IPS-NIHi7 (cell line): Measurements from ENCODE around the gene SLCO3A1.

Source experiments
- DNase-seq: peaks from one replicate; pipeline ENCODE4 v3.0.0; 2012; ENCODE audit warnings: mixed read lengths; ENCODE audit errors: extremely low spot score

SLCO3A1 gene

DNA sequence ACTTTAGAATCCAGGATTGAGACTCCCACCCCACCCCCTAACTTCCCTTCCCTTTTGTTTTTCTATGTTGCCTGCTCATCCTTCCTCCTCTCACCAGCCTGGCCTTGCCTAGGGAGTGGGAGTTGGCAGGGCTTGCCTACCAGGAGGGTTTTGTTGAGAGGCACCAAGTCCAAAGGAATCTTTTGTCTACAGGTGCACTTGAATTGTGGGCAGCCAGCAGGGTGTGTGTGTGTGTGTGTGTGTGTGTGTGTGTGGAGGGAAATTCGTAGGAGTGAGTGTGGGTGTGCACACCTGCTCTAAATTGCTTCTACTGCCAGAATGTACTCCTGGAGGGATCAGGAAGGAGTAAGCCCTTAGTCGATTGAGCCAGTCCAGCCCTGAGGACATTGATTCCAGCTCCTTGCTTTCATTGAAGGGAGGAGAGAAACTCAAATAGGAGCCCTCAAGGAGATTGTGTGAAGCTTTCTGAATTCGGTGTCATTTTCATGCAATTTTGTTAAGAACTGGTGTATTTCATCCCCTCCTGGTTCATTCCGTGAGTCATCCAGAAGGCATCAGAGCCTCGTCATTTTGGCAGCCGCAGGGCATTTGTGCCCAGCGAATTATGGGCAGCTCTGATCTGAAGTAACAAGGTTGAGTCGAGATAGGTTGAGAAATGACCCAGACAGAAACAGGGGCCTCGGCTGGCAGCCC lies 112.1 kb downstream of the SLCO3A1 start:
- DNase-seq = no peak

GRCh38 chr15:91966194-91966552 lies 112.7 kb downstream of the SLCO3A1 start:
- DNase-seq = no peak

DNA sequence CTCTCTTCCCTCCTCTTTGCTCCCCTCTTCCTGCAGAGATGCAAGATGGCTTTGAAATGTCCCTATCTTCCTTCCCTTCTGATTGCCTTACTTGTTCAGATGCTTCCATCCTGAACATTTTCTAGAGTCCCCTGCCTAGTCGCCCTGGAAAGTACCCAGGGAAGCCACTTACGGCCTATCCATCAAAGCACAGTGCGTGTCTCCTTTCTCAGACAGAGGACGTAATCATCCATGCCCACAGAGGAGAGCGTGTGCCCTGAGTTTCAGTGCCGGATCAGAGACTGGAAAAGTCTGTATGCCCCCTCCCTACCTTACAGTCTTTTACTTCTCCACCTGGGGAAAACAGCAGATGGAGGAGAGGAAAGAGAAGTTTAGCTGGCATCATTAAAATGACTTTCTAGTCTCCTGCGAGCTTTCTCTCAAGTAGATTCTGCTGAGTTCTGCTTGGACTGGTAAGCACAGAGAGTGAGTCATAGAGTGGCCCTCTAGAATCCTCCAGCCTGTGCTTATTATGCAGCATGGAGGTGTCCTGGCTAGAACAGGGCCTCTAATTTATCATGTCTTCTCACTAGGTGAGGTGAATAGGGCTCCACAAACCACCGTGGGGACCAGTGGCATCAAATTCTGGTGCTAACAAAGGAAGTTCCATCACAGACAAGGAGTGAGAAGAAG lies 114.6 kb downstream of the SLCO3A1 start:
- DNase-seq = no peak

- DNase-seq = no peak
Measured at GRCh38 chr15:91968610-91969009, 115.1 kb downstream of the SLCO3A1 start.

DNA sequence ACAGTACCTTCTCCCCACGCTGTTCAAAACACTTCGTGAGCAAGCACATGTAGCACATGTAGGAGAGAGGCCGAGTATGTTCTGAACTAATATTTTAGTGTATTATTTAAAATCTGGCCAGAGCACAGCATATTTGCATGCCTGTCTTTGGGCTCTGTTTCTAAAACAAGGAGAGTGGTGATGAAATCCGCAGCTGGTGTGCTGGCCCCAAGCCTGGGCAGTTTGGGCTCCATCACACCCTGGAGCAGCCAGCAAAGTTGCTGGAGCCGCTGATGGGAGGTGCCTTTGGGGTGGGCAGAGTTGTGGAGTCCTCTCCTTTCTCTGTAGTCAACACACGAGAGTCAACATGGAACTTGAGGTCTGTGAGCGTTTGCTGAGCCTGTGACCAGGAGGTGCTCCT lies 116.6 kb downstream of the SLCO3A1 start:
- DNase-seq = no peak

DNA sequence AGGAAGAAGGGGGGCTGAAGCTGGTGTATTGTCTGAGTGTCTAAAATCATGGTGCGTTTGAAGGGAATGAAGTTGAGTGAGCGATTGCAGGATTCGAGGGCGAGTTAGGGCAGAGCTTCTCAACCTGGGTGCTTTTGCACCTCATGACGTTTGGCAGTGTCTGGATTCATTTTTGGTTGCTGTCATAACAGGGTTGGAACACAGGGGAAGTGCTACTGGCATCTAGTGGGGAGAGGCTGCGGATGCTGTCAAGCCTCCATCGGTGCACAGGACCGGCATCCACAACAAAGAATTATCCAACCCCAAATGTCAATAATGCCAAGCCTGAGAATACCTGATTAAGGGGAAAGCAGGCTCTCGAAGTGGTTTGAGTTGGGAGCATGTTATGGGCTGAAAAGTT lies 120.0 kb downstream of the SLCO3A1 start:
- no peak for DNase-seq

DNA sequence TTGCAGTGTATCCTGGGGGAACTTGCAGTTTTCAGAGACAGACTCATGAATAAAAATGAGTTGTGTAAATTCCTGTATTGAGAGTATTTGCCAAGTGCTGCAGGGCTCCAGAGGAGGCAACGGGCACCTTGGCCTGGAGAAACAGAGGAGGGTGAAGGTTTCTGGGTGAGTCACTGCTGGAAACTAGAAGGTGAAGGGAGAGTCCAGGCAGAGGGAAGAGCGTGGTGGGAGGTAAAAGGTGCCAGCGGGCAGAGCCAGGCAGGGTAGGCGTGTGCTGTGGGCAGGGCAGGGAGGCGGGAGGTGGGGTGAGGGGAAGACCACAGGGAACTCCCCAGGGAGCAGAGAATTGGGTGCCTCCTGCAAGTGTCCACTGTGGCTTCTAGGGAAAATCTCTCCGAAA lies 120.8 kb downstream of the SLCO3A1 start:
- no peak for DNase-seq

DNA sequence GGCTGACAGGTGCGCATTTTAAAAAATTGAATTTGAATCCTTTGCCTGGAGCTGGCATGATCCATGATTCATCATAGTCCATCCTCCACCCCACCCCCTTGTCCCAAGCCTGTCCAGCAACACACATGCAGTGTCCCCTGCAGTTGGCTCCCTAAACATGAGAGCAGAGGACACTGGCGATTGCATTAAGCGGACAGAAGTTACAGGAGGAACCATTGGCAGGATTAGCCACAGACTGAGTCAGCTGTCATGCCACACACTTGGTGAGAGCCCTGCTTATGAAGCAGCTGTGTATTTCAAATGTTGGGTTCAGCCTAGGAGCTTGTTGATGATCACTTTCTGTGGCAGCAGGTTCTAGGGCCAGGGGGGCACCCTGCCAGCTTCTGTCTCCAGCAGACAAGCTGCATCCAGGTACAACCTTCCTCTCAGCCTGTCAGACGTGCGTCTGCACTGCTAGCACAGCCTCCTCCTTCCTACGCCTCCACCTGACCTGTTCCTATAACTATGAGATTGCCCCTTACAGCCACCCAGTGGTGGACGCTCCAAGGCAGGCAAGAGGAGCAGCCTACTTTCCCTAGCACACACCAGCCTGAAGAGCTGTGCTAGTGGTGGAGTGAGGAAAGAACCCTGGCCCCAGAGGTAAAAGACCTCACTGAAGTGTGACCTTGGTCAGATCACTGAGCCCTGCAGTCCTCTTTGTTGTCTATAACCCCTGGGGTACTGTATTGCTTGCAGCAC lies 121.9 kb downstream of the SLCO3A1 start:
- no peak for DNase-seq

DNA sequence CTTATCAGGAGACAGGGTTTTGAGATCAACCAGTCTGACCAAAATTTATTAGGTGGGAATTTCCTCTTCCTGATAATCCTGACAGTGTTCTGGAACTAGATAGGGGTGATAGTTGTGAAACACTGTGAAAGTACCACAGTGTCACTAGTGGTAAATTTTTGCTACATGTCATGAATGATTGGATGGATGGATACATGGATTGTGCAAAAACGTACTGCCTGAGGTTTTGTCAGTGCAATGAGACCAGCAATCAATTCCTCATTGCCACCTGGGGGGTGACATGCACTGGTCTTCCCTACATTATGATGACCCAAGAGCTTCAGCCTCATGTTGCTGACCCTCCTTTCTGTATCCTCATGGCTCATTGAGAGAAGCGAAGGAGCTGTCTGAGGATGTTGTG lies 123.5 kb downstream of the SLCO3A1 start:
- DNase-seq = no peak

GRCh38 chr15:91980502-91981267 lies 127.2 kb downstream of the SLCO3A1 start:
- DNase-seq = no peak

GRCh38 chr15:91981821-91982800 lies 128.6 kb downstream of the SLCO3A1 start:
- no peak for DNase-seq

DNA sequence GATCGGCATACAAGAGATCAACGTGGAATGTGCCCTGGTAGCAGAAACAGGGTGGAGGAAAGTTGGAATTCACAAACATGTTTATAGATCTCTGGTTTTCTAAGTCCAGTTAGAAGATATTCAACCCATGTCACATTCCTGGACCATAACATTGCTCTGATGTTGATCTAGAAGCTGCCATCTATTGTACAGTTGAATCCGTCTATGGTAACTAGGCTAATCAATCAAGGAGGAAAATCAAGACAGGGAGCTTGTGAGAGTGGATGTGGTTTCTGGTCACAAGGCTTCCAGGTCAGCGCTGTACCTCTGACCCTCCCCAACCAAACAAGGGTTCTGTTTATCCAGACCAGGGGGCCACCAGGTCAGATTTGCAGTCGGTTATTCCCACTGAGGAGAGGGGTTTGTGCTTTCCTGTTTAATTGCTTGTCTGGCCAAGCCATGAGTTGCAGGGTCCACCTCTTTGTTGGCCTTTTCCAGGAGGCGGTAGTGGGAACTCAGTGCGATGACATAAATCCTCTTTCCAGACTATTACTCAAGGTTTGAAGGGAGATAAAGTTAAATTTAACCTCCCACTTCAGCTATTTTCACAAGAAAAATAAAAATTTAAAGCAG lies 130.3 kb downstream of the SLCO3A1 start:
- DNase-seq = no peak

GRCh38 chr15:91985297-91985696 lies 131.8 kb downstream of the SLCO3A1 start:
- no peak for DNase-seq

DNA sequence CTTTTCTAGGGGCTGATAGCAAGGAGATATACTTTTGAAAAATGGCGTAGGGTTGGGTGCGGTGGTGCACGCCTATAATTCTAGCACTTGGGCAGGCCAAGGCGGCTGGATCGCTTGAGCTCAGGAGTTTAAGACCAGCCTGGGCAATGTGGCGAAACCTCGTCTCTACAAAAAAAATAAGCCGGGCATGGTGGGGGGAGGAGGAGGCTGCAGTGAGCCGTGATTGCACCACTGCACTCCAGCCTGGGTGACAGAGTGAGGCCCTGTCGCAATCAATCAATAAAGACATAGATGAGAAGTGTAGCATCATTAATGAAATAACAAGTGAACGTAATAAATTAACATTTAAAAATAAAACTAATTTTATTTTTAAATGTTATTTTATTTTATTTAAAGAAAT lies 134.6 kb downstream of the SLCO3A1 start:
- no peak for DNase-seq

DNA sequence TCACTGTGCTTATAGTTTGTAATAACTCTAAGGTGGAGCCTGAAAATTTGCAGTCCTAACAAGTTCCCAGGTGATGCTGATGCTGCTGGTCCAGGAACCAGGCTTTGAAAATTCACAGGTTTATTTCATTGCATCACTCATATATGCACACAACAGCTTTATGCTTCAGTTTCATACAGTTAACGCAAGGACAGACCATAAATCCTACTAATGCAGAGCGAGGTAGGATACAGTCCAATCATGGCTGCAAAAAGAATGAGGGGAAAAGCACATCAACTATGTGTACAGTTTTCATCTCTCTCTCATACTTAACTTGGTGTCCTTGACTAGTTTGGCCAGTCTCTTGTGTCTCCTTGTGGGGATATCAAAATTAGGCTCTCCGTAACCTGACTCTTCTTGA lies 135.1 kb downstream of the SLCO3A1 start:
- no peak for DNase-seq

GRCh38 chr15:91989821-91990220 lies 136.3 kb downstream of the SLCO3A1 start:
- no peak for DNase-seq

GRCh38 chr15:91992945-91993344 lies 139.4 kb downstream of the SLCO3A1 start:
- no peak for DNase-seq

GRCh38 chr15:91995146-91995545 lies 141.6 kb downstream of the SLCO3A1 start:
- no peak for DNase-seq

GRCh38 chr15:91997163-91997562 lies 143.7 kb downstream of the SLCO3A1 start:
- DNase-seq = no peak

DNA sequence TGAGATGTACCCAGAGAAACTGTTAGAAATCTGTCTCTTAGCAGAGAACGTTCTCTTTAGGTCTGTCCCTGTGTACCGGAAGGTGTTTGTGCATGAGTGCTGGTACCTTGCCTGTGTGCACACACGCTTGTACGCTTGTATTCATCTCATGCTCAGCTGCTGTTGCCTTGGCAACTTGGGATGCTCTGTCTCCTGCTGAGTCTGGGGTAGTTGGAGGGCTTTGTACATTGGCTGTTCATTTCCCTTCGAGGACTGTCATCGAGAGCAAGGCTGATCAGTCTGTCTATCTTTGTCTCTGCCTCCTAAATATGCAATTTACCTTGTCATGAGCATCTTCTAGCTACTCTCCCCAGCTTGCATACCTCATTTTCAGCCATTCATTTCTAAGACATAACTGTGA lies 147.2 kb downstream of the SLCO3A1 start:
- DNase-seq = no peak

- no peak for DNase-seq
Measured at GRCh38 chr15:92001307-92001706, 147.8 kb downstream of the SLCO3A1 start.
